Omental fat pad (tissue), 4 donors: ENCODE results near the gene TBC1D2. TPM values are rescaled to one million over a fixed set of nuclear protein-coding genes. Genes with fewer than 3 reads are reported as not detected.

Source experiments
- ATAC-seq: fragments of 150-250 bp; one replicate; pipeline ENCODE4 v1.9.1; 2016; ENCODE audit warnings: mild to moderate bottlenecking, moderate library complexity; ENCODE audit not compliant: low FRiP score
- DNase-seq: peaks from one replicate; pipeline ENCODE4 v3.0.0-alpha.2; 2019; ENCODE audit warnings: low spot score
- CTCF ChIP-seq, 3 donors: fragments of 450-650 bp; IDR thresholded peaks; one replicate each; pipeline ENCODE4 v1.5.1; 2016 to 2017; ENCODE audit warnings: antibody characterized with exemption in 3 of 3, mild to moderate bottlenecking in 3 of 3, moderate library complexity in 2 of 3
- total RNA-seq, 4 donors: library from RNA; depleted of rRNA; stranded (reverse); fragments of >200 nt; gene quantifications; one replicate each; pipeline ENCODE4 v1.1.0, GENCODE V29; 2016

Gene TBC1D2
- total RNA-seq, 4 donors from 2014 or later: 7.6 to 37.9 (median 12.4) TPM

GRCh38 chr9:98217255-98217654 is 38.2 kb downstream of the TBC1D2 start:
- ATAC-seq: no peak
- TF ChIP-seq CTCF (IDR thresholded peaks at IDR 0.05): no peak
- DNase-seq: no peak

GRCh38 chr9:98216391-98216790 is 39.1 kb downstream of the TBC1D2 start:
- no peak for TF ChIP-seq CTCF (IDR thresholded peaks at IDR 0.05)
- no peak for ATAC-seq
- no peak for DNase-seq

- no peak for ATAC-seq
- no peak for TF ChIP-seq CTCF (IDR thresholded peaks at IDR 0.05)
- DNase-seq: no peak
These were observed 39.6 kb downstream of the TBC1D2 start for GRCh38 chr9:98215821-98216220.

- no peak for DNase-seq
- no peak for TF ChIP-seq CTCF (IDR thresholded peaks at IDR 0.05)
- no peak for ATAC-seq
These were observed 40.2 kb downstream of the TBC1D2 start for GRCh38 chr9:98215271-98215670.

GRCh38 chr9:98214811-98215210 is 40.6 kb downstream of the TBC1D2 start:
- DNase-seq: no peak
- ATAC-seq: no peak
- no peak for TF ChIP-seq CTCF (IDR thresholded peaks at IDR 0.05)

- no peak for TF ChIP-seq CTCF (IDR thresholded peaks at IDR 0.05)
- DNase-seq (no peak), ATAC-seq (no peak)
These were observed 44.2 kb downstream of the TBC1D2 start for GRCh38 chr9:98211260-98211659.

GRCh38 chr9:98210435-98210834 is 45.0 kb downstream of the TBC1D2 start:
- TF ChIP-seq CTCF (IDR thresholded peaks at IDR 0.05): no peak
- DNase-seq: no peak
- no peak for ATAC-seq
